Neural progenitor cell (in vitro differentiated cells): Measurements from ENCODE around the gene RNF13. TPM values are rescaled to one million over a fixed set of nuclear protein-coding genes. Genes with fewer than 3 reads are reported as not detected.
A peak's percentile ranks its signal among the peaks of the same experiment; 100 is the strongest.
"Not testable (repeated sequence)": the region's sequence is repeated elsewhere in the genome, so short reads cannot be mapped to it uniquely, and the experiment has no call there.

ENCODE experiments used
- DNase-seq: peaks from one replicate; pipeline ENCODE4 v3.0.0-alpha.2; 2016; ENCODE audit warnings: low spot score
- H2AFZ ChIP-seq: fragments of 200-600 bp; sonication (generic); replicated peaks from 2 replicates; pipeline ENCODE4 v1.6.1; 2016; ENCODE audit warnings: antibody characterized with exemption
- H3F3A ChIP-seq: fragments of 200-600 bp; sonication (generic); 2 replicates; pipeline ENCODE4 v1.6.1; 2016; ENCODE audit warnings: antibody characterized with exemption, low read depth
- H3K27ac ChIP-seq: fragments of 200-600 bp; sonication (generic); 2 replicates; pipeline ENCODE4 v1.5.1; 2016; ENCODE audit warnings: mild to moderate bottlenecking
- H3K27me3 ChIP-seq: fragments of 200-600 bp; sonication (generic); 2 replicates; pipeline ENCODE4 v1.6.1; 2016; ENCODE audit warnings: mild to moderate bottlenecking, moderate library complexity
- H3K36me3 ChIP-seq: fragments of 200-600 bp; sonication (generic); 2 replicates; pipeline ENCODE4 v1.5.1; 2016
- H3K4me1 ChIP-seq: fragments of 200-600 bp; sonication (generic); 2 replicates; pipeline ENCODE4 v1.6.1; 2016; ENCODE audit warnings: mixed run types
- H3K4me2 ChIP-seq: fragments of 200-600 bp; sonication (generic); 2 replicates; pipeline ENCODE4 v1.6.1; 2016
- H3K4me3 ChIP-seq: fragments of 200-600 bp; sonication (generic); 2 replicates; pipeline ENCODE4 v1.5.1; 2016
- H3K79me2 ChIP-seq: fragments of 200-600 bp; sonication (generic); 2 replicates; pipeline ENCODE4 v1.6.1; 2016; ENCODE audit warnings: low read depth
- H3K9ac ChIP-seq: fragments of 200-600 bp; sonication (generic); 2 replicates; pipeline ENCODE4 v1.6.1; 2016
- H3K9me3 ChIP-seq: fragments of 200-600 bp; sonication (generic); 2 replicates; pipeline ENCODE4 v1.5.1; 2016; ENCODE audit warnings: low read depth
- H4K20me1 ChIP-seq: fragments of 200-600 bp; sonication (generic); 2 replicates; pipeline ENCODE4 v1.6.1; 2016; ENCODE audit warnings: low read depth
- H3K27ac Mint-ChIP-seq: 3 replicates; pipeline ENCODE4 v1.8.0; 2021; ENCODE audit warnings: mixed read lengths
- H3K27me3 Mint-ChIP-seq: 2 replicates; pipeline ENCODE4 v1.8.0; 2022; ENCODE audit warnings: low read depth, mild to moderate bottlenecking, inconsistent platforms, moderate library complexity, mixed read lengths; ENCODE audit not compliant: insufficient read depth
- H3K36me3 Mint-ChIP-seq: 3 replicates; pipeline ENCODE4 v1.8.0; 2021; ENCODE audit warnings: mixed read lengths
- H3K4me1 Mint-ChIP-seq: 3 replicates; pipeline ENCODE4 v1.8.0; 2021; ENCODE audit warnings: mixed read lengths
- H3K4me3 Mint-ChIP-seq: 3 replicates; pipeline ENCODE4 v1.8.0; 2021; ENCODE audit warnings: mild to moderate bottlenecking, moderate library complexity, mixed read lengths
- H3K9me3 Mint-ChIP-seq: 3 replicates; pipeline ENCODE4 v1.8.0; 2020; ENCODE audit warnings: mixed read lengths
- EZH2 ChIP-seq: fragments of 200-600 bp; sonication (generic); IDR thresholded peaks from 2 replicates; pipeline ENCODE4 v1.6.1; 2017; ENCODE audit warnings: antibody characterized with exemption, mild to moderate bottlenecking, moderate library complexity
- EZH2phosphoT487 ChIP-seq: fragments of 200-600 bp; sonication (generic); IDR thresholded peaks from 2 replicates; pipeline ENCODE4 v1.6.1; 2017; ENCODE audit warnings: antibody characterized with exemption
- total RNA-seq: library from RNA; depleted of rRNA; stranded (reverse); fragments of >200 nt; gene quantifications from 2 replicates; pipeline ENCODE4 v1.2.3, GENCODE V29; 2015; ENCODE audit warnings: low replicate concordance
- TF ChIP-seq, protein P1 (sequence below): fragments of 200-600 bp; sonication (generic); IDR thresholded peaks from 2 replicates; pipeline ENCODE4 v1.5.1; 2017; ENCODE audit warnings: antibody characterized with exemption, mild to moderate bottlenecking

Gene RNF13
- total RNA-seq, 1 donor from 2014 or later: 45.2 TPM

DNA sequence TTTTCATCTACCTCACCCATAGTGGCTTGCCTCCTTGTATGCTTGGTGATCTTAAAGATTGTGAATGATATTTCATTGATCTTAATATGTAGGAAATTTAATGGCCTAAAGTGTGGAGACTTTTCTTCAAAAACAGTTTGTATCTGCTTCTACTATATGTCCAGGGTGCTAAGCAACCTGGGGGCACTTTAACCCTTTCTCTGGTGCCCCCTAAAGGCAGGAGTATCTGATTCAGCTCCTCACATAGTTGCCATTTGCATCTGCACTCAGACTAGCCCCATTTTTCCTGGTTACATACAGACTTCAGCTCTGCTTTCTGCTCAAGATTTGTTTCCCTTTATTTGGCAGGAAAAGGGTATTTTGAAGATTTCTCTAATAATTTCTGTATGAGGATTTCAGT is 162.9 kb downstream of the RNF13 start:
- Histone ChIP-seq H3K27me3 (no peaks in the 10 kb centered on the region), H3K4me2 (no peak overlapping the region), H3K27ac (no peak overlapping the region), H3F3A (peaks cover 13% of the 10 kb centered on the region), H4K20me1 (no peaks in the 10 kb centered on the region), H3K36me3 (no peaks in the 10 kb centered on the region), H3K9ac (no peak overlapping the region), H2AFZ (no peak overlapping the region), H3K9me3 (no peaks in the 10 kb centered on the region), H3K79me2 (peaks cover 29% of the 10 kb centered on the region), H3K4me3 (no peak overlapping the region), H3K4me1 (peaks cover 8% of the 10 kb centered on the region)
- H3K9me3 Mint-ChIP-seq: peaks cover 5% of the 10 kb centered on the region
- H3K36me3 Mint-ChIP-seq: peaks cover 12% of the 10 kb centered on the region
- peaks cover 13% of the 10 kb centered on the region for H3K4me1 Mint-ChIP-seq
- no peak overlapping the region for H3K4me3 Mint-ChIP-seq
- H3K27me3 Mint-ChIP-seq: peaks cover 9% of the 10 kb centered on the region
- no peak overlapping the region for H3K27ac Mint-ChIP-seq
- peak; percentile 30 for DNase-seq
- no peak for TF ChIP-seq EZH2
- TF ChIP-seq EZH2phosphoT487: no peak
- TF ChIP-seq, protein P1, sequence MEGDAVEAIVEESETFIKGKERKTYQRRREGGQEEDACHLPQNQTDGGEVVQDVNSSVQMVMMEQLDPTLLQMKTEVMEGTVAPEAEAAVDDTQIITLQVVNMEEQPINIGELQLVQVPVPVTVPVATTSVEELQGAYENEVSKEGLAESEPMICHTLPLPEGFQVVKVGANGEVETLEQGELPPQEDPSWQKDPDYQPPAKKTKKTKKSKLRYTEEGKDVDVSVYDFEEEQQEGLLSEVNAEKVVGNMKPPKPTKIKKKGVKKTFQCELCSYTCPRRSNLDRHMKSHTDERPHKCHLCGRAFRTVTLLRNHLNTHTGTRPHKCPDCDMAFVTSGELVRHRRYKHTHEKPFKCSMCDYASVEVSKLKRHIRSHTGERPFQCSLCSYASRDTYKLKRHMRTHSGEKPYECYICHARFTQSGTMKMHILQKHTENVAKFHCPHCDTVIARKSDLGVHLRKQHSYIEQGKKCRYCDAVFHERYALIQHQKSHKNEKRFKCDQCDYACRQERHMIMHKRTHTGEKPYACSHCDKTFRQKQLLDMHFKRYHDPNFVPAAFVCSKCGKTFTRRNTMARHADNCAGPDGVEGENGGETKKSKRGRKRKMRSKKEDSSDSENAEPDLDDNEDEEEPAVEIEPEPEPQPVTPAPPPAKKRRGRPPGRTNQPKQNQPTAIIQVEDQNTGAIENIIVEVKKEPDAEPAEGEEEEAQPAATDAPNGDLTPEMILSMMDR: peak; percentile 48

DNA sequence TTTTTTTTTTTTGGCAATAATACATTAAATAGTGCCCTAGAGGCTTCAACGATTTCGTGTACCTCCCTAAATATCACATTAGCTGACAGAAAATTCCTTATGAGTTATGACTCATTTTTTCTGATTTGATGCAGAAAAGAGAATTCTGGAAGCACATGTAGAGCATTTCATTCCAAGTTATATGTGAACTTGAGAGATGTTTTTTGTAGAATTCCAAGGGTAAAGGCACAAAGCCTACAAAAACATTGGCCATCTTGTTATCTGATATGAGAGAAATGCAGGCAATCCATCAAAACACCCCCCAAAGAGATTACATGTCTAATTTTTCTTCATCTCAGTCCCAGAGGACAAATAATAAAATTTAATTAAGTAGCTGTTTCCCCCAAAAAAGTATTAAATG is 164.4 kb downstream of the RNF13 start:
- TF ChIP-seq EZH2phosphoT487 (no peak), EZH2 (no peak)
- TF ChIP-seq, protein P1: no peak
- Histone ChIP-seq H4K20me1 (no peaks in the 10 kb centered on the region), H3K27ac (no peak overlapping the region), H3K9me3 (no peaks in the 10 kb centered on the region), H3K4me1 (peaks cover 6% of the 10 kb centered on the region), H3K79me2 (peaks cover 17% of the 10 kb centered on the region), H3K4me3 (no peak overlapping the region), H3K4me2 (no peak overlapping the region), H3K36me3 (no peaks in the 10 kb centered on the region), H3K27me3 (no peaks in the 10 kb centered on the region), H3K9ac (no peak overlapping the region), H3F3A (no peaks in the 10 kb centered on the region), H2AFZ (no peak overlapping the region)
- H3K36me3 Mint-ChIP-seq: peaks cover 12% of the 10 kb centered on the region
- H3K27ac Mint-ChIP-seq: no peak overlapping the region
- H3K4me1 Mint-ChIP-seq: peaks cover 5% of the 10 kb centered on the region
- DNase-seq: no peak
- no peak overlapping the region for H3K4me3 Mint-ChIP-seq
- H3K27me3 Mint-ChIP-seq: peaks cover 2% of the 10 kb centered on the region
- peaks cover 5% of the 10 kb centered on the region for H3K9me3 Mint-ChIP-seq

DNA sequence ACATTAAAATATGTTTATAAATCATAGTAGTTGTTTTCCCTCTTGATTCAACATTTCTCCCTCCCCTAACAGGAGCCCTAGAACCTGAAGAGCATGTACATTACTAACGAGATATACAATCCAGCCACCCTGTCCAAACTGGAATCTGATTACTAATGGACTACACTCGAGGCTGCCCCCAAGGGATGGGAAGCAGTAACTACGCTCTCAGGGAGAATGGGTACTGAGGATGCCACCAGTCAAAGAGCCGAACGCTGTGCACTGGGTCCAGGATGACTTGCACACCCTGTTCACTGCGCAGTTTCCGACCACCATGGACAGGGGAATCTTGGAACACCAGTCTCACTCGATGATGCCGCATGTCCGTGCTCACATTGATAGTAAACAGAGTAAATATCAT is 169.0 kb downstream of the RNF13 start:
- DNase-seq, H3K27ac Mint-ChIP-seq, H3K4me2 ChIP-seq, H3K4me3 ChIP-seq, H4K20me1 ChIP-seq, H3K27ac ChIP-seq, H3K9me3 ChIP-seq, H2AFZ ChIP-seq, H3K27me3 ChIP-seq, H3K36me3 Mint-ChIP-seq, H3K9me3 Mint-ChIP-seq, H3F3A ChIP-seq, H3K27me3 Mint-ChIP-seq, H3K36me3 ChIP-seq, H3K4me3 Mint-ChIP-seq, H3K9ac ChIP-seq, H3K79me2 ChIP-seq, H3K4me1 Mint-ChIP-seq, H3K4me1 ChIP-seq: not testable (repeated sequence)

DNA sequence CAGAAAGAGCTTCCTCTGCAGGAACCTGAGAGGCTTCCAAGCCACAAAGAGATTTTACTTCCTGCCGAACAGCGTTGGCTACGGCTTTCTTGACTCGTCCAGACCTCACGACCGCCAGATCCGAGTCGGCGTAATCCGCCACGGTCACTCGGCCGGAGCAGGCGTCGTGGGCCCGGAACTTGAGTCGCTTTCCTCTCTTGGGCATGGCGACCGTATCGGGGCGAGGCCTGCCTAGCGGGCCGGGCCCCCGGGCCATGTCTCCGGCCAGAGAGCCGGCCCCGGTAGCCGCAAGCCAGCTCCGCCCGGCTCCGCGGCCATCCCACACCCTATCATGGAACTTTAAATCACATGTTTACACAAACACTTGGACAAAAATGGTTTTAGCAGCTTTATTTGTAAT is 170.0 kb downstream of the RNF13 start:
- H3K9me3 Mint-ChIP-seq, H3K27me3 Mint-ChIP-seq, H3K9ac ChIP-seq, H3K4me3 Mint-ChIP-seq, H3K27ac ChIP-seq, H3K9me3 ChIP-seq, H2AFZ ChIP-seq, H4K20me1 ChIP-seq, H3F3A ChIP-seq, H3K4me2 ChIP-seq, DNase-seq, H3K79me2 ChIP-seq, H3K27ac Mint-ChIP-seq, H3K4me1 ChIP-seq, H3K4me3 ChIP-seq, H3K36me3 Mint-ChIP-seq, H3K27me3 ChIP-seq, H3K4me1 Mint-ChIP-seq, H3K36me3 ChIP-seq: not testable (repeated sequence)
